Measurements from ENCODE around the gene UACA. TPM values are rescaled to one million over a fixed set of nuclear protein-coding genes. Genes with fewer than 3 reads are reported as not detected.

The UACA gene
- total RNA-seq, 1 experiment from 2014 or later: 59.9 TPM

DNA sequence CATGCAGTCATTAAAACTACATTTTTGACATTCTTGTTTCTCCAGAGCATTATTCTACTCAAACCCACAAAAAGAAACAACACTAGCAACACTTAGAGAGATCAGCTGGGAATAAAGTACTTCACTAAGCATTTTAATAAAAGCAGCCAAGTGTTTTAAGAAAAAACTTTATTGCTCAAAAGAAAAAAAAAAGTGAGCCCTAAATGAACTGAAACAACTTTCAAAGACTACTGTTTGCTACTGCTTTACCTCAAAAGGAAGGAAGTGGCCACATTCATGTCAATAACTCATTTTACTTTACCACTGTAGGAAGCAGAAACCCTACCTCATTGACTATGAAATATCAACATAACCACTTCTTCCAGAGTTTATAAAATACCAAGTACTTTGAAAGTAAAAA, 91.3 kb downstream of the UACA start:
- H4K20me1 ChIP-seq (ENCODE audit: insufficient read depth): no peaks in the 10 kb centered on the region
- H3K36me3 ChIP-seq (ENCODE audit: low read depth): peaks cover 10% of the 10 kb centered on the region
- no peaks in the 10 kb centered on the region for H3K79me2 ChIP-seq (ENCODE audit: low read depth)
- no peak overlapping the region for H2AFZ ChIP-seq
- H3K4me3 ChIP-seq: no peak overlapping the region
- TF ChIP-seq, protein P1, sequence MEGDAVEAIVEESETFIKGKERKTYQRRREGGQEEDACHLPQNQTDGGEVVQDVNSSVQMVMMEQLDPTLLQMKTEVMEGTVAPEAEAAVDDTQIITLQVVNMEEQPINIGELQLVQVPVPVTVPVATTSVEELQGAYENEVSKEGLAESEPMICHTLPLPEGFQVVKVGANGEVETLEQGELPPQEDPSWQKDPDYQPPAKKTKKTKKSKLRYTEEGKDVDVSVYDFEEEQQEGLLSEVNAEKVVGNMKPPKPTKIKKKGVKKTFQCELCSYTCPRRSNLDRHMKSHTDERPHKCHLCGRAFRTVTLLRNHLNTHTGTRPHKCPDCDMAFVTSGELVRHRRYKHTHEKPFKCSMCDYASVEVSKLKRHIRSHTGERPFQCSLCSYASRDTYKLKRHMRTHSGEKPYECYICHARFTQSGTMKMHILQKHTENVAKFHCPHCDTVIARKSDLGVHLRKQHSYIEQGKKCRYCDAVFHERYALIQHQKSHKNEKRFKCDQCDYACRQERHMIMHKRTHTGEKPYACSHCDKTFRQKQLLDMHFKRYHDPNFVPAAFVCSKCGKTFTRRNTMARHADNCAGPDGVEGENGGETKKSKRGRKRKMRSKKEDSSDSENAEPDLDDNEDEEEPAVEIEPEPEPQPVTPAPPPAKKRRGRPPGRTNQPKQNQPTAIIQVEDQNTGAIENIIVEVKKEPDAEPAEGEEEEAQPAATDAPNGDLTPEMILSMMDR (conservative IDR thresholded peaks at IDR 0.05): no peak
- TF ChIP-seq EZH2 (IDR thresholded peaks at IDR 0.05; ENCODE audit: low read depth): no peak
- H3K4me1 ChIP-seq (replicated peaks; ENCODE audit: insufficient read depth): no peaks in the 10 kb centered on the region
- H3K27ac ChIP-seq: no peak overlapping the region
- ChIA-PET CTCF (no interaction called here), POLR2A (ENCODE audit: unreplicated experiment) (no interaction called here)
- no peaks in the 10 kb centered on the region for H3K9me2 ChIP-seq (ENCODE audit: insufficient read depth)
- H3K4me2 ChIP-seq: no peak overlapping the region
- intact Hi-C loops (cut with micrococcal nuclease; ENCODE audit: unreplicated experiment): loop anchor here (10.0 kb wide), 3 partner anchors 53 to 773 kb away; no protein-coding TSS in a partner anchor
- no peak for DNase-seq
- H3K9me3 ChIP-seq (ENCODE audit: insufficient read depth, low read depth): no peaks in the 10 kb centered on the region
- no TSS peak for BruUV-seq (replicated peaks)
- H3K27me3 ChIP-seq (ENCODE audit: insufficient read depth, low read depth): no peaks in the 10 kb centered on the region
- no peaks in the 10 kb centered on the region for H3F3A ChIP-seq (ENCODE audit: insufficient read depth, low read depth)

GRCh38 chr15:70670680-70671079, 92.7 kb downstream of the UACA start:
- BruUV-seq (replicated peaks): no TSS peak
- POLR2A ChIA-PET (ENCODE audit: unreplicated experiment): no interaction called here
- CTCF ChIA-PET: interaction anchor here (0.6 kb wide), 1 partner anchor 1073 kb away, joined by 5 read pairs; no protein-coding TSS in a partner anchor

DNA sequence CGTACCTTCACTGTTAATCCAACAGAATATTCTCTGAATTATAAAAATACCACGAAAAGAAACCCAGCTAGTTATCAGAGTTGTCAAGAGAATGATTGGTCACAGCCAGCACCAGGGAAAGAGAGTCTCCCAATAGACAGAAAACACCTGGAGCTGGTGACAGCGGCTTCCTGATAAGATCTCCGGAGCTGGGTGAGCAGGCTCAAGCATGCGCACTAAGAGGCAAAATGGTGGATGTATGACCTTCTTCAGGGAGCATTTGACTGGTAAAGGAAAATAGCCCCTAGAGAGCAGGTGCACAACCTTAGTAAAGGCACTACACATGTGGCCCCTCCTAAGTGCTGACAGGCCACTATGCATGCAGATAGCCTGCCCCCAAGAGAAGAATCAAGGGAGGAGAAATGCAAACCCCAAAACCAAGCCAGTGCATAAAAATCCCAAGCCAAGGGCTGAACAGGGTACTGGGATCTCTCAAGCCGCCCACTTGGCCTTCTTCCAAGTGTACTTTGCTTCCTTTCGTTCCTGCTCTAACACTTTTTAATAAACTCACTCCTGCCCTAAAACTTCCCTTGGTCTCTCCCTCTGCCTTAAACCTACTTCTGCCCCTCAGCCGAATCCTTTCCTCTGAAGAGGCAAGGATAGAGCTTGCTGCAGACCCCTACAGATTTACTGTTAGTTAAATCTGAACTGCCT, 93.2 kb downstream of the UACA start:
- ChIA-PET CTCF (interaction anchor here (0.6 kb wide), 1 partner anchor 1074 kb away, joined by 5 read pairs; no protein-coding TSS in a partner anchor), POLR2A (ENCODE audit: unreplicated experiment) (no interaction called here)
- Histone ChIP-seq H4K20me1 (ENCODE audit: insufficient read depth) (no peaks in the 10 kb centered on the region), H3K27me3 (ENCODE audit: insufficient read depth, low read depth) (no peaks in the 10 kb centered on the region), H3K36me3 (ENCODE audit: low read depth) (peaks cover 10% of the 10 kb centered on the region), H2AFZ (no peak overlapping the region), H3K4me2 (no peak overlapping the region), H3K79me2 (ENCODE audit: low read depth) (no peaks in the 10 kb centered on the region), H3K27ac (no peak overlapping the region), H3F3A (ENCODE audit: insufficient read depth, low read depth) (no peaks in the 10 kb centered on the region), H3K4me3 (no peak overlapping the region), H3K9me3 (ENCODE audit: insufficient read depth, low read depth) (no peaks in the 10 kb centered on the region), H3K9me2 (ENCODE audit: insufficient read depth) (no peaks in the 10 kb centered on the region), H3K4me1 (replicated peaks; ENCODE audit: insufficient read depth) (no peaks in the 10 kb centered on the region)
- no TSS peak for BruUV-seq (replicated peaks)
- TF ChIP-seq, protein P1 (conservative IDR thresholded peaks at IDR 0.05): no peak
- no peak for TF ChIP-seq EZH2 (IDR thresholded peaks at IDR 0.05; ENCODE audit: low read depth)
- intact Hi-C loops (cut with micrococcal nuclease; ENCODE audit: unreplicated experiment): loop anchor here (10.0 kb wide), 3 partner anchors 55 to 775 kb away; no protein-coding TSS in a partner anchor
- DNase-seq: no peak

More at GRCh38 chr15:70670680-70671079, 92.7 kb downstream of the UACA start:
- H3K27ac ChIP-seq: no peak overlapping the region
- TF ChIP-seq, protein P1 (conservative IDR thresholded peaks at IDR 0.05): peak; percentile 33; the same call in 1 of the 2 replicates
- no peak for TF ChIP-seq EZH2 (IDR thresholded peaks at IDR 0.05; ENCODE audit: low read depth)
- no peaks in the 10 kb centered on the region for H3K4me1 ChIP-seq (replicated peaks; ENCODE audit: insufficient read depth)
- no peaks in the 10 kb centered on the region for H3K9me2 ChIP-seq (ENCODE audit: insufficient read depth)
- H3F3A ChIP-seq (ENCODE audit: insufficient read depth, low read depth): no peaks in the 10 kb centered on the region
- H3K4me3 ChIP-seq: no peak overlapping the region
- no peaks in the 10 kb centered on the region for H4K20me1 ChIP-seq (ENCODE audit: insufficient read depth)
- intact Hi-C loops (cut with micrococcal nuclease; ENCODE audit: unreplicated experiment): loop anchor here (10.0 kb wide), 3 partner anchors 54 to 774 kb away; no protein-coding TSS in a partner anchor
- H3K27me3 ChIP-seq (ENCODE audit: insufficient read depth, low read depth): no peaks in the 10 kb centered on the region
- no peak overlapping the region for H2AFZ ChIP-seq
- peaks cover 10% of the 10 kb centered on the region for H3K36me3 ChIP-seq (ENCODE audit: low read depth)
- H3K9me3 ChIP-seq (ENCODE audit: insufficient read depth, low read depth): no peaks in the 10 kb centered on the region
- no peak overlapping the region for H3K4me2 ChIP-seq
- no peak for DNase-seq
- H3K79me2 ChIP-seq (ENCODE audit: low read depth): no peaks in the 10 kb centered on the region

Data from PC-9 (cell line).